CD4-positive, alpha-beta T cell treated with Interleukin-4 for 1 hour (primary cell): ENCODE measurements around the gene PIEZO2.

Source experiments
- DNase-seq, 2 donors: peaks; one replicate each; pipeline ENCODE4 v3.0.0-alpha.2; 2020 to 2022

PIEZO2 gene

DNA sequence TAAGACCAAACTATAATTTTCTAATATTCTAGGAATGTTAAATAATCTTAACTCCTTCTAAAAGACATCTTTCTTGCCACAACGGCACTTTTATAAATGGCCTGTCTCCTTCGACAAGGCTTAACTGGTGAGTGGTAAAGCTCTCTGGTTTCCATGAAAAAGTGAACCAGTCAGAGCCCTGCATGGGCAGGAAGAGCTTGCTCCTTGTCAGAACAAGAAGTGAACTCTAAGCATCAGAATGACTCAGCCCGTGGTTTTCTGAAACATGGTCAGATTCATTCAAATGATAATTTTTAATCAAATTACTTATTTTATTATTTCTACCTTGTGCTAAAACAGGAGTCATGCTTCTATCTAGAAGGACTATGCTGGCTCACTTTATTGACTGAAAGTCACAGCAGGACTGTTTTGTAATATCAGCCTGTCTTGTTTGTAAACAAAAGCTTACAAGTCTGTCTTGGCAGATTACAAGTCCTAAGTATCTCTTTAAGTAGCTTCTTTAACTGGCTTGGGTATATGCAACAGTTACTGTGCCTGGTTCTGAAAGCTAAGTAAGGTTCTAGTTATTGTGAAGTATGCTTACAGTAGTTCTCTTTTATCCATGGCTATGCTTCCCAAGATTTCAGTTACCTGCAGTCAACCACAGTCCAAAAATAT, 378.2 kb downstream of the PIEZO2 start:
- DNase-seq = no peak

DNA sequence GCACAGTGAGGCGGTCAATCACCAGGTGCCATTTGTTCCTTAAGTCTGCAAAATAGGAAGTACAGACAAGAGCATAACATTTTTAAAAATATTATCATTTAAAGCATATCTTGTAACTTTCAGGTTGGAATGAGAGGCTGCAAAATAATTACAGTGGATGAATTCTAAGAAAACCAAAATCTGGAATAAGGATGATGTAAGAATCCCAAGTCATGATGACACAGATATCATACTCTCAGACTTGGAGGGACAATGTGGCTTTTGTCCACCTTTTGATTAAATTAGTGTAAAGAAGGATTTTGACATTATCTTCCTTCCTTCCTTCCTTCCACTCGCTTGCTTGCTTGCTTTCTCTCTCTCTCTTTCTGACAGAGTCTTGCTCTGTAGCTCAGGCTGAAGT, 379.1 kb downstream of the PIEZO2 start:
- no peak for DNase-seq

DNA sequence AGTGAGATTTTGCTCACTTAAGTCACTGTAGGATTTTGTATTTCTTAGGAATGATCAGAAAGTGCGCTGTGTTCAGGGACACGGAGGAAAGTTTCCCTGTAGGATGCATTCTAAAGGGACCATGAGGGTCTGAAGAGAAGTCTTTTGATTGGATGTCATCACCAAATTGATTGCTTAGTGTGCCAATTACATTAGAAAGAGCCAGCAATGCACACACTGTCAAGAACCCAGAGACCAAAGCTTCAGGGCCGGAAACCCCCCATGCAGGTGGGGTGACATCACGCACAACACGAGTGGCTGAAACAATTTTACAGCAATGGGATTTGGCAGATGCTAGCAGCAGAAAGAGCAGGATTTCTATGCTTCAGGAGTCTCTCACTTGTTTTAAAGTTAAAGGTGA, 381.1 kb downstream of the PIEZO2 start:
- no peak for DNase-seq

DNA sequence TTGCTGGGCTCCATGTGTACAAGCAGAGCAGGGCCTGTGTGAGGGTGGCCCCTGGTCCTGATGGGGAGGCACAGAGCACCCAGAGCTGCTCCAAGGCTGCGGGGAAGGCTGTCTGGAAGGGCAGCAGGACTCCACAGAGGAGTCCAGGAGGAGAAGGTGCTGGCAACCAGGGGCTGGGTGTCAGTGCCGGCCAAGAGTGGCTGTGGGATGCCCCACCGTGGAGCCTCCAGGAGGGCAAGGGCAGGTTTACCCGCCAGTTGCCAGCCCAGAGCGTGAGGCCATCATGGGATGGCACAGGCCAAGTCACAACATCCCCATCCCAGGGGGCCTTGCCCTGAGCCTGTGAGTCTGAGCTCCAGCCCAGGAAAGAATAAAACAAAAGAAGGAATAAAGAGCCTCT, 381.7 kb downstream of the PIEZO2 start:
- no peak for DNase-seq

DNA sequence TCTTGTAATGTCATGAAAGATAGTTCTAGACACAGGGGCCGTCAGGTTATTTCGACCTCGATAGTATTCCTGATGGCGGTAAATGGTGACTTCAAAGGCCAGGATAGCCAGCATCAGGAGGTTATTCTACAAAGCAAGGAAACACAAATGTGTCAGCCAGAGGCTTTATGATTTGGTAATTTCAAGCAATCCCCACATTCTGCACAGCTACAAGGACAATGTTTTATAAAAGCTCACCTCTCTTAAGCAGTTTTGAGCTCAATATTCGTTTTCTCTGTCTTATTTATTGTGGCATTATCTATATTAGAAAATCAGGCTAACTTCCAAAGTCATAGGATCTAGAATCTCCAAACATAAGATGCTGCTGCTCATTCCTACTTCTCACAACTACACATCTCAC, 388.4 kb downstream of the PIEZO2 start:
- no peak for DNase-seq

DNA sequence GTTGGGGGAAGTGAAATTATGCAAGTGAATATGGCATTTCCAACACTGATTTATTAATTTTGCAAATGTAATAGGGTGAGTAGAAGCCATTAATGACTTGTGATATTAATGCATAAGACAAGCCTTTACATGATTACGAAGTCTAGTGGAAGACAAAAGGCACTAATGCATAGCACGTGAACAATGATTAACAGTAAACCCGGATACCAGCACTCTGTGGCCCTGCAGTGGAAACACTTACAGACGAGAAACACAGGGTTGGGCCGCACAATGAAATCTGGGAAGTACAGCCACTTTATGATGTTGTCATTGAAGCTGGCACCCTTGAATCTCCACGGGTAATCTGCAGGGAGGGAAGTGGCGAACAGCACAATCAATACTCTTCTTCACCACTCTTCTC, 390.1 kb downstream of the PIEZO2 start:
- DNase-seq = no peak

DNA sequence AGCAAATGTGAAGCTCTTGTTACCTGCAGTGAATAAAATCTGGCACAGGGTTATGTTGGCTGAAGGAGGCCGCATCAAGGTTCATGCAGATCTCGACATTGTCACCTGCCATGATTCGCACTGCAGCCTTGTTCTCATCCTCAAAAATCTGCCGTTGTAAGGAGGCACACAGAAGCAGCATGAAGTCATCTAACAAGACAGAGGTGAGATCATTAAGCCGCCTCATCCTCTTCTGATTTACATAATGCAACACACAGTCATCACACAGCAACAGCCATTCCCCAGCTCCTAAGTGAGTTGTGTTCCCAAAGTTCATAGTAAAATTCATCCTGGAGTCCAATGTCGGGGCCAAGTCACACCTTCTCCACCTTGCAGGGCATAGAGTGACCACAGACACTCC, 391.4 kb downstream of the PIEZO2 start:
- no peak for DNase-seq

DNA sequence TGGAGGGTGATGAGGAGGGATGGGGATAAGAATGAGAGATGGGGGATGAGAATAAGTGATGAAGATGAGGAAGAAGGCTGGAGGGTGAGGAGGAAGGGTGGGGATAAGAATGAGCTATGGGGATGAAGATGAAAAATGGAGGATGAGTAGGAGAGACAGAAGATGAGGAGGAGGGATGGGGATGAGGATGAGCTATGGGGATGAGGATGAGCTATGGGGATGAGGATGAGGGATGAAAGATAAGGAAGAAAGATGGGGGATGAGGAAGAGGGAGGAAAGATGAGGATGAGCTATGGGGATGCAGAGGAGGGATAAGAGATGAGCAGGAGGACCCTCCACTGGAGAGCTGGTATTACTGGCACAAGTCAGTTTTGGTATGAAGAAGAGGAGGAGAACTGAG, 392.0 kb downstream of the PIEZO2 start:
- no peak for DNase-seq

DNA sequence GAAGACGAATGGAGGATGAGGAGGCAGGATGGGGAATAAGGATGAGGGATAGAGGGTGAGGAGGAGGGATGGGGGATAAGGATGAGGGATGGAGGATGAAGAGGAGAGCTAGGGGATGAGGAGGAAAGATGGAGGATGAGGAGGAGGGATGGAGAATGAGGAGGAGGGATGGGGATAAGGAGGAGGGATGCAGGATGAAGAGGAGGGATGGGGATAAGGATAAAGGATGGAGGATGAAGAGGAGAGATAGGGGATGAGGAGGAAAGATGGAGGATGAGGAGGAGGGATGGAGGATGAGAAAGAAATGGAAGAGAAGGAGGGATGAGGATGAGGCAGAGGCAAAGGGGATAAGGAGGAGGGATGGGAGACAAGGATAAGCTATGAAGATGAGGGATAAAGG, 393.5 kb downstream of the PIEZO2 start:
- DNase-seq = no peak

DNA sequence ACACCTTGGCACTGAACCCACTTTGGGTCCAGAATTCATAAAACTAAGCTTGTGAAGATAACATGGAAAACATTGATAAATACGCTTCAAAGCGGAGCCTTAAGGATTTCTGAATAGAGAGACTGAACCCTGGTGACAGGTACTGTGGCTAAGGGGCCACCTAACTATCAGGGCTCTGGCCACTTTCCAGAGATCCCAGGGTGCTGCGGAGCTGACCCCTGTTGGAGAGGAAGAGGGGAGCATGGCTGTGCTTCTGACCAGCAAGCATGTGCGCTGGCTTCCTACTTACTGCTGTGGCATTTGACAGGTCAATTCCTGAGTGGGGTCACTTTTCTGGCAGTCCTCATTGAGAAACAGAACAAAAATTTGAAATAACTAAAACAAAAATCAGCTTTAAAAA, 395.2 kb downstream of the PIEZO2 start:
- DNase-seq = no peak

DNA sequence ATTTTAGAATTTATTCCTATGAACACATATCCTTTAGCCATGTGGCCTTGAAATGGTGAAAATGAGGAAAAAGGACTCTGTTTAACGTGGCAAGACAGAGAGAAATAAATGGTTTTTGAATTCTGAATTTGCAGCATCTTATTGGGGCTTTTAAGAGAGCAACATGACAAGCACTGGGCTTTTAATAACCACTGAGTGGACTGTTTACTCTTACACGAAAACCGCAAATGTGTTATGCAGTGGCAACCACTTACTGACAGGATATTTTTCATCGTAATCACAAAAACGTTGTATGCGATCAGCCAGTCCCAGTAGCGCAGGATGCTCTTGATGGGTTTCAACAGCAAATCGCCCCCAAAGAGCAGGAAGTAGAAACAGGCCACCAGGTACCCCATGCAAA, 397.0 kb downstream of the PIEZO2 start:
- no peak for DNase-seq

DNA sequence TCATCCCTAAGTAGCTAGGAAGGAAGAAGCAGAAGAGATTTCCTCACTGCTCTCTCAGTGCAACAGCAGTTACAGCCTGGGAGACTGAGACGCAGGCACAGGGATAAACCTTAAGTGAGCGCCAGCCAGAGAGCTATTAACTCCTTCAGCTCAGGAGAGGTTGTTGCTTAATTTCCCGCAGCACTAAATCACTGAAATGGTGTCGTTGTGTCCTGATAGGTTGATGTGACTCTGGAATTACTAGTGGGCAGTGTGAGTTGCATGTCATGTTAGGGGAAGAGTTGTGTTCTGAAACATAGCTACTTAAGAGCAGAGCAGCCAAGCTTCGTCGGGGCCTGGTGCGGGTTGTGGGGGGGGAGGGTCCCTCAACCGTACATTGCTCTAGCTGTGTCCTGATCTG, 397.7 kb downstream of the PIEZO2 start:
- no peak for DNase-seq

DNA sequence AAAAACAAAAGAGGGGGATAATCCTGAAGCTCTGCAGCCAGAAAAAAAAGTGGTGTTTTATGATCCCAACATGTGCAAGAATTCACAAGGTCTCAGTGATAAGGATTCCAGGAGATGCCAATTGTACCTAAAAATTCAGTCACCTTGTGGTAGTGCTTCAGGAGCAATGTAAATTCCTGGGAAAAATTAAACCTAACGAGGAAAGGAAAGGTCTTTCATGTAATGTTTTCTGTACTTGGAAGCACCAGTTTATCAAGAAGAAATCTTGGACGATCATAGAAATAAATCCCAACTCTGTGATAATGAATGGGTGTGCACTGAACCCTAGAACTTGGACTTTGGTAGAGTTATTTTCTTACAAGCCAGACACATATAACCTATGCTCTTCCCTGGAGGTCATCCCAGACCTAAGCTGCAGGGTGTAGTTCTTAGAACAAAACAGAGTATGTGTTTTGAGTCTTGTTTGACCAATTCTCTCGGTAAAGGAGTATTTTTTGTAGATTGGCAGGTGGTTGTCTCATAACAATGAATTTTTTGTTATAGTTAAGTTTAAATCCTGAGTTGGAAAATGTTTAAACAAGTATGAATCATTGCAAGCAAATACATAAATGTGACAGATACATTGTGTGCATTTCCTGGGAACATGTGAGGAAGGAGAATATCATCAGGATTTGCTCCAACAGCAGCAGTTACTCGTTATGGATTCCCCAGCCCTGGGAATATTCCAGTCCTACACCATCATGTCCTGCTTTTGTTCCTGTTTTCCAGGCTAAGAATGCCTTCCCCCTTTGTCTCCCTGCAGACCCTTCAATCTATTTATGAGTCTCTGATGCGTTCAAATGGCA, 399.0 kb downstream of the PIEZO2 start:
- no peak for DNase-seq

DNA sequence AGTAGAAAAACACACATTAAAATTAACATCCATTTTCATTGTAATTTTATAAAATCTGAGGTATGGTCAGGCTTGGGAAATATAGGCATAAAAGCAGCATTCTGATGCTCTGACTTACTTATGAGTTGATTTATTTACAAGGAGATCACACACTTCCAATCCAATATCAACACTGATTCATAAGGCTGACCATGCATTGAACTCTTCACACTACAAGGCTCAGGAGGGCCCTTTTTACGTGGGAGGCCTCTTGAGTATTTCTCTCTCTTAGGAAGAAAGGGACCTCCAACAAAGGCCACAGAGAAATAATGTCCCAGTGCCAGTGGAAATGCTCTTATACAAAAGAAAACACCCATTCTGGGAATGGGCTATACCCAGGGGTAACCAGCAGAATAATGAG, 400.7 kb downstream of the PIEZO2 start:
- DNase-seq = no peak

DNA sequence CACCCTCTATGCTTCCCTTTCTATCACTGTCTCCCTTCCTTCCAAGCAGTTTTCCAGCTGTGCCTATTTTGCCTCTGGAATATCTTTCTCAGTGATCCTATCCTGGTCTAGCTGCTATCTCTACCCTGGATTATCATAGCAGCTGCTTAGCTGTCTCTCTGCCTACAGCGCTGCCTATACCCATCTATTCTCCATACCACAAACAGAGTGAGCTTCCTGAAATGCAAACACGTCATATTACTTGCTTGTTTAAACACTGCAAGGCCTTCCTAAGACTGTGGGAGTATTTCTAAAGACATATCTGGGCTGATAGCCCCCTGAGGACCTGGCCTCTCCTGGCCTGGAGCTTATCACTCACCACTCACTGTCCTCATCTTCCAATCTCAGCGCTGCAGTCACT, 403.4 kb downstream of the PIEZO2 start:
- DNase-seq = no peak

DNA sequence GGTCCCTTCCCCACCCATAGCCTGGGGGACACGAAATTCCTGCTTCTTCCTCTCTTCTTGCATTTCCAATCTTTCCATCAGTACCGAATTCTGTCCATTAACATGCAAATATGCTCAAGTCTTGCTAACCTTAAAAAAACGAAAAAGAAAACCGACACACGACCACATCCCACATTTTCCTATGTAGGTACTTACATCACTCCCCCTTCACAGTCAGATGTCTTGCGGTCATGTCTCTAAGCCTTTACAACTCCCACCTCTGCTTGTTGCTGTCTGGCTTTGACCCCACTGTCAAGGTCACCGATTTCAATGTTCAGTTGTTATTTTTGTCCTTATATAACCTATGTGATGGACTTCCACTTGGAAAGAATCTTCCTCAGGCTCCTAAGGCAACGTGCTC, 404.1 kb downstream of the PIEZO2 start:
- DNase-seq = no peak

DNA sequence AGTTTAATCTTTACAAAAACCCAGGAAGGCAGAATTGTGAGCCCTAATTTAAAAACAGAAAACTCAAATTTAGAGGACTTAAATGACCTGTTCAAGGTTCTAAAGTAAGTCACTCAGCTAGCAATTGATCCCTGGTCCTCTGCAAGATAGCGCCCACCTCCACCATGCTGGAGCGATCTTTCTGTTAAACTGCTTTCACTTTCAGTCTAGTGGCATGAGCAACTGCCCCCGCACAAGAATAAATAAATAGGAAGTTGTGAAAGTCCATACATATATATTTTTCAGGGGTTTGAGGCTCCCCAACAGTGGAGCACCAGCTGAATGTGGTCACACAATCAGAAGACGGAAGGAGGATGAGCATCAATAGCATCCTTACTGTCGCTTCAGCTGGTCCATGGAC, 405.6 kb downstream of the PIEZO2 start:
- DNase-seq = no peak

DNA sequence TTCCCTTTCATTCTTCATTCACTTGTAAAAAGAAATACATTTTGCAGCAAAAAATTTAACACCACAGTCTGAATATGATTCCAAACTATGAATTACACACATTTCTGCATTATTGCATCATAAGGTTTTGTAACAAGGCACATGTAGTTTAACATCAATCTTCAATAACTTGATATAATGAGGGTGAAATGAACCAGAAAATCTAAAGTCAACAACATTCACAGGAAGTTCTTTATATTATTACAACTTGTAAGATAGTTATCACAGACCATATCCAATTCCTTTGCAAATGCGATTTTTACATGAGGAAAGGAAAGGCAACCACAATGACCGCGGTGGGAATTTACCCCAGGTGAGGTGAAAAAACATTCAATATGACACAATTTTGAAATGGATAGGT, 410.2 kb downstream of the PIEZO2 start:
- no peak for DNase-seq

DNA sequence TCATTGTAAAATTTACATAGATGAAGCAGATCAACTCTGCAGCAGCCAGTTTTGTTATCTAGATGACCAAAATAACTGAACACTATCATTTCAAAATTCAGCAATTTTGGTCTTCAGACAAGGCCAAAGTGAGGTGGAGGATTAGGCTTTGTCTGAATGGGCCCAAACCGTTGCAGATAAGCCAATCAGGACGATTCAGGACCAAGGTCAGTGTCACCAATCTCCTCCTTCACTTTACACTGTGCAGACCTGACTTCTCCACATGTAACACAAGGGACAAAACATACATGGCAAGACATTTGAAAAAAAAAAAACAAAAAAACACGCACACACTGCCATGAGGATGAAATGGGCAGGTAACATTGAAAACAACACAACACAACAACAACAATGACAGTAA, 412.4 kb downstream of the PIEZO2 start:
- DNase-seq = no peak

DNA sequence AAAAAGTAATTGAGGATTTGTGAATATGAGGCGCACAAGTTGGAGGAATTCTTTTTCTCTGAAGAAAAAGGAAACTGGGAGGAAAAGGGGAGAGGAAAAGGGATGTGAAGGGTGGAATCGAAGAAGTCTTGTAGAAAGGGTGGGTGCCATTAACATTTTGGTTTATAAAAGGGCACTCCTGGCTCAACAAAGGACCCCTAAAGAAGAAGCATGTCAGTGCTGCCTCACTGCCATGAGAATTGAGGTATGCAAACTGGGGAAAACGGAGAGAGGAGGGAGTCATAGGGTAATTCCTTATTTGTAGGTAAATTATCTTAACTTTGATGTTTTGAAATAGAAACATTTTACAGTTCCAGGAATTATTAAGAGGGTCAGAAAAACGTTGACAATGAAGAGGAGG, 416.4 kb downstream of the PIEZO2 start:
- no peak for DNase-seq

DNA sequence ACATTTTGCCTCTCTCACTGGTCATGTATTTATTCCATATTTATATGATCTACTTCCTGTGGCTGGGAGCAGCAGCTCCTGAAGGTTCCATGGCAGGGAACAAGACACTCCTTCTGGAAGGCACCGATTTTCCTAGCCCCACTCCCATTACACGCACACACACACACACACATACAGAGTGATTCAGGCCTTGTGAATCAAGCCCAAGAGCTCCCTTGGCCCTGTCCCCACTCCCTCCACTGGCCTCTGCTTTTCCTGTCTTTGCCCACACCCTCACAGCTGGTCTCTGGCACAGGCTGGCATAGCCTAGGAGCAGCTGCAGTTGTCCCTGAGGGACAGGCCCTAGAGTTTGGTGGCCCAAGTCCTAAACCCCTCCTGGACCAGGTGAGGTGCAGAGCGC, 421.9 kb downstream of the PIEZO2 start:
- DNase-seq = no peak

DNA sequence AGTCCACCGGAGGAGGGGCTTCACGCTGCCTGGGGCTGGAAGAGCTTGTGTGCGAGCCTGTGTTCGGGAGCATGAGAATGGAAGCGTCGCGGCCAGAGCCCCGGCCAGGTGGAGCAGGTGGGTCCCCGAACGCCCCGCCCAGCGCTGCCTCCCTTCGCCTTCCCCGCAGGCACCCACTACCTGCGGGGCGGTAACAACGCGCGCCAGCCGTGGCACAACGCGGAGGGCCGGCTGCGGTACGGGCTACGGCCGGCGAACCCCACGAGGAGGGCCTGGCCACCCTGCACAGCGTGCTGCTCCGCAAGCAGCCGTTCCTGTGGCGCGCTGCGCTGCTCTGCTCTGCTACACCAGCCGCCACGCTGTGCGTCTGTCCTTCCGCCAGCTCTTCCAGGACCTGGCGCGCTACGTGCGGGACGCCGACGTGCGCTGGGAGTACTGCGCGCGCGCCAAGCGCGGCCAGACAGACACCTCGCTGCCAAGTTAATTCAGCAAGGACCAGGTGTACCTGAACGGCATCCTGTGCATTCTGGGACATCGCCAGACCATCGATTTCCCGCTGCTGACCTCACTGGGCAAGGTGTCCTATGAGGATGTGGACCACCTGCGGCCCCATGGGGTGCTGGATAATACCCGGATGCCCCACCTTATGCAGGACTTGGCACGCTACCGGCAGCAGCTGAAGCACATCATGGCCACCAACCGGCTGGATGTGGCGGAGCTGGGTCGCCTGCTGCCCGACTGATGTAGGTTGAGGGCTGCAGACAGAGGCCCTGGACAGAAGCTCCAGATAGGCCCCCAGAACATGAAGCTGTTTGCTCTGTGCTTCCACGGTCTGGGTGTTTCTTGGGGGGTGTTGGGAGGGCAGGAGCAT, 422.9 kb downstream of the PIEZO2 start:
- no peak for DNase-seq

DNA sequence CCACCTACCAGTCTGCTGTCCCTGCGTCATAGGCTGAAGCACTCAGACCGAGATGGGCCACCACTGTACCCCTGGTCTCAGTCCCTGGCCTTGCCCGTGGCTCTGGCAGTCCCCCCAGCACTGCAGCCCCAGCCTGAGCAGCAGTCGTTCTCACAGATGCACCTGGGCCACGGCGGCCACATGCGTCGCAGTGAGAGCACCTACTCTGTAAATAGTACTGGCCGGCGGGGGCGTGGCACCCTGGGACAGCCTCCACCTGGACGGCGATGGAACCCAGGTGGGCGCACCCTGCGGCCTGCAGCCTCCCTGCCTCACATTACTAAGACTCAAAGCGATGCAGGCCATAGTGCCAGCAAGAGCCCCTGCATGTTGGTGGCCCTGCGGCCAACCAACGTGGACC, 424.7 kb downstream of the PIEZO2 start:
- no peak for DNase-seq

DNA sequence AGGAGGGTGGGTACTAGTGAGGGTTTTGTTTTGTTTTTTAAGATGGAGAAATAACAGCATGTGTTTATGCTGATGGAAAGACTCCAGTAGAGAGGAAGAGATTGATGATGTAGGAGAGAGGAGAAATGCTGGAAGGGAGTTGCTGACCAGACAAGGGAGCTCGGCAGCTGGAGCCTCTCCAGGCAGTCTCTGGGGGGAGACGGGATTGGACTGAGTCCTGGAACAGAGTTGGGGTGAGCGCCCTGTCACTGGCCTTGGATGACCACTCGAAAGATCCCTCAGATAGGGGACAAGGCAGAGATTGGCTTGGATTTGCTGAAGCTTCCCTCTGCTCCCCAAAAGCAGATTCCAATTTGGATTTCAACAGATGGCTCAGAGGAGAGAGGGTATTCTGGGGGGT, 425.9 kb downstream of the PIEZO2 start:
- DNase-seq = no peak
